Thymus (tissue), 11 donors: Measurements from ENCODE around the gene BDP1. TPM values are rescaled to one million over a fixed set of nuclear protein-coding genes. Genes with fewer than 3 reads are reported as not detected.
"Not testable (repeated sequence)": the region's sequence is repeated elsewhere in the genome, so short reads cannot be mapped to it uniquely, and the experiment has no call there.

ENCODE experiments used
- DNase-seq, 9 donors: peaks; one replicate each; pipeline ENCODE4 v3.0.0-alpha.2; 2013; ENCODE audit warnings: low spot score in 9 of 9, low read depth in 6 of 9, missing footprints in 1 of 9
- H3K27ac ChIP-seq, 2 donors: one replicate each; pipeline ENCODE4 v1.5.1; 2013; ENCODE audit warnings: control low read depth in 1 of 2, low read depth in 1 of 2, low read length in 1 of 2, mild to moderate bottlenecking in 1 of 2, moderate library complexity in 1 of 2
- H3K27me3 ChIP-seq, 2 donors: one replicate each; pipeline ENCODE4 v1.5.1; 2013; ENCODE audit warnings: low read length in 1 of 2; ENCODE audit not compliant: control insufficient read depth in 2 of 2, insufficient read depth in 1 of 2
- H3K36me3 ChIP-seq, 2 donors: one replicate each; pipeline ENCODE4 v1.5.1; 2013; ENCODE audit warnings: low read length in 1 of 2, mild to moderate bottlenecking in 1 of 2, moderate library complexity in 1 of 2; ENCODE audit not compliant: control insufficient read depth in 2 of 2, insufficient read depth in 2 of 2
- H3K4me1 ChIP-seq, 2 donors: one replicate each; pipeline ENCODE4 v1.5.1; 2013; ENCODE audit warnings: low read length in 2 of 2; ENCODE audit not compliant: control insufficient read depth in 2 of 2, insufficient read depth in 2 of 2
- H3K4me3 ChIP-seq, 2 donors: one replicate each; pipeline ENCODE4 v1.5.1; 2013; ENCODE audit warnings: low read length in 2 of 2, control low read depth in 1 of 2, mild to moderate bottlenecking in 1 of 2
- H3K9me3 ChIP-seq, 2 donors: one replicate each; pipeline ENCODE4 v1.5.1; 2013; ENCODE audit warnings: low read length in 1 of 2, mild to moderate bottlenecking in 1 of 2; ENCODE audit not compliant: control insufficient read depth in 2 of 2, insufficient read depth in 1 of 2
- WGBS: extraction: QIAGEN DNeasy Blood & Tissue Kit; methylation state at CpG from one replicate; pipeline ENCODE4 v1.1.7; 2013; 5-methylcytosine and 5-hydroxymethylcytosine counted together
- polyA plus RNA-seq: library from polyadenylated mRNA; stranded (reverse); fragments of 200-250 nt; gene quantifications from one replicate; pipeline ENCODE4 v1.2.3, GENCODE V29; 2013
- total RNA-seq: library from RNA; stranded (reverse); fragments of 120-200 nt; gene quantifications from one replicate; pipeline ENCODE4 v1.2.4, GENCODE V29; 2013
- donor health status: healthy.

BDP1 gene
- total and polyA plus RNA-seq, 2 donors = 17.1 to 22.7 TPM

DNA sequence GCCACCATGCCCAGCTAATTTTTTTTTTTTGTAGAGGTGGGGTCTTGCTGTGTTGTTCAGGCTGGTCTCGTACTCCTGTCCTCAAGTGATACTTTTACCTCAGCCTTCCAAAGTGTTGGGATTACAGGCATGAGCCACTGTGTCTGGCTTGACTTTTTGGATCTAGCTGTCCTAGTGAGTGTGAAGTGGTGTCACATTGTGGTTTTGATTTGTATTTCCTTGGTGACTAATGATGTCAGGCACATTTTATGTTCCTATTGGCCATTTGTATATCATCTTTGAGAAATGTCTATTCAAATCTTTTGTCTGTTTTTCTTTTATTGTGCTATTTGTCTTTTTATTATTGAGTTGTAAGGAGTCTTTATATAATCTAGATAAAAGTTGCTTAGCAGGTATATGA is 78.2 kb downstream of the BDP1 start:
- WGBS = 100% methylated on average over 1 of the region's 1 CpG
- peak in 5 of 9 donors; percentile 6 to 34 (median 13) for DNase-seq
- H3K27ac ChIP-seq = no peak overlapping the region
- peaks cover 8 to 16% of the 10 kb centered on the region in 2 donors for H3K36me3 ChIP-seq
- no peaks in the 10 kb centered on the region for H3K9me3 ChIP-seq
- H3K27me3 ChIP-seq = no peaks in the 10 kb centered on the region
- H3K4me1 ChIP-seq = no peaks in the 10 kb centered on the region
- no peak overlapping the region for H3K4me3 ChIP-seq

GRCh38 chr5:71537687-71538086 is 82.2 kb downstream of the BDP1 start:
- peaks cover 8 to 19% of the 10 kb centered on the region in 2 donors for H3K36me3 ChIP-seq
- no peak overlapping the region for H3K27ac ChIP-seq
- no peaks in the 10 kb centered on the region for H3K4me1 ChIP-seq
- no peaks in the 10 kb centered on the region for H3K27me3 ChIP-seq
- 93% methylated on average over 3 of the region's 3 CpGs for WGBS
- H3K9me3 ChIP-seq = no peaks in the 10 kb centered on the region
- no peak for DNase-seq
- H3K4me3 ChIP-seq = no peak overlapping the region

GRCh38 chr5:71550885-71551284 is 95.4 kb downstream of the BDP1 start:
- not testable (repeated sequence) for H3K9me3 ChIP-seq, H3K27me3 ChIP-seq, DNase-seq, H3K4me1 ChIP-seq, H3K4me3 ChIP-seq, H3K27ac ChIP-seq
- peaks cover 16 to 45% of the 10 kb centered on the region in 2 donors for H3K36me3 ChIP-seq
- WGBS = 99% methylated on average over 7 of the region's 7 CpGs

DNA sequence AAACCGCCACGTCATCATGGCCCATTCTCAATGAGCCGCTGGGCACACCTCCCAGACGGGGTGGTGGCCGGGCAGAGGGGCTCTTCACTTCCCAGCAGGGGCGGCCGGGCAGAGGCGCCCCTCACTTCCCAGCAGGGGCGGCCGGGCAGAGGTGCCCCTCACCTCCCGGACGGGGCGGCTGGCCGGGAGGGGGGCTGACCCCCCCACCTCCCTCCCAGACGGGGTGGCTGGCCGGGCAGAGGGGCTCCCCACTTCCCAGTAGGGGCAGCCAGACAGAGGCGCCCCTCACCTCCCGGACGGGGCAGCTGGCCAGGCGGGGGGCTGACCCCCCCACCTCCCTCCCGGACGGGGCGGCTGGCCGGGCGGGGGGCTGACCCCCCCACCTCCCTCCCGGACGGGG is 96.1 kb downstream of the BDP1 start:
- 98% methylated on average over 25 of the region's 27 CpGs for WGBS
- H3K4me1 ChIP-seq, H3K4me3 ChIP-seq, H3K27ac ChIP-seq, DNase-seq, H3K9me3 ChIP-seq, H3K27me3 ChIP-seq: not testable (repeated sequence)
- H3K36me3 ChIP-seq = peaks cover 16 to 38% of the 10 kb centered on the region in 2 donors

GRCh38 chr5:71552026-71552749 is 96.7 kb downstream of the BDP1 start:
- 96% methylated on average over 49 of the region's 53 CpGs for WGBS
- not testable (repeated sequence) for H3K27me3 ChIP-seq, H3K9me3 ChIP-seq, H3K4me1 ChIP-seq, DNase-seq, H3K4me3 ChIP-seq, H3K27ac ChIP-seq
- peaks cover 16 to 40% of the 10 kb centered on the region in 2 donors for H3K36me3 ChIP-seq

- Histone ChIP-seq H3K27me3 (no peaks in the 10 kb centered on the region), H3K4me1 (no peaks in the 10 kb centered on the region), H3K4me3 (no peak overlapping the region), H3K9me3 (no peaks in the 10 kb centered on the region), H3K36me3 (peaks cover 27 to 53% of the 10 kb centered on the region in 2 donors), H3K27ac (no peak overlapping the region)
- 98% methylated on average over 4 of the region's 4 CpGs for WGBS
- DNase-seq = no peak
Observed at GRCh38 chr5:71563161-71563560, 107.7 kb downstream of the BDP1 start.

DNA sequence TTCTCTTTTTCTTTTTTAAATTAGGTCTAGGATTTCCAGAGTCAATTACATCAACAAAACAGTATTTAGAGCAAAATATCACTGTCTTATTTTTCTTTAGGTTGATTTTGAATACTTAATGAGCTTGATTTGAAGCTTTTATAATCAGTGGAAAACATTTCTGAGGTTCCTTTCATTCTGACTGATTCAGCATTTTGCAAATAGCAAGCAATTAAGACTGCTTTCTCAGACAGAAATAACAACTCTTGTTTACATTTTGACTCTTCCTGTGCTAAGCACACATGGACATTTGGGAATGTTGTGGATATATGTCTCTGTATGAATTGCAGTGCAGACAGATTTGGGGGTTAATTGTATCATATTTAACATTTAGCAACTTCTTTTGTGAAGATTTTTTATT is 109.4 kb downstream of the BDP1 start:
- Histone ChIP-seq H3K27ac (no peak overlapping the region), H3K9me3 (no peaks in the 10 kb centered on the region), H3K4me1 (no peaks in the 10 kb centered on the region), H3K27me3 (no peaks in the 10 kb centered on the region), H3K36me3 (peaks cover 19 to 42% of the 10 kb centered on the region in 2 donors), H3K4me3 (no peak overlapping the region)
- DNase-seq = no peak

GRCh38 chr5:71569748-71570509 is 114.5 kb downstream of the BDP1 start:
- Histone ChIP-seq H3K4me1 (no peaks in the 10 kb centered on the region), H3K27ac (no peak overlapping the region), H3K36me3 (peaks cover 7 to 11% of the 10 kb centered on the region in 2 donors), H3K27me3 (no peaks in the 10 kb centered on the region), H3K4me3 (no peak overlapping the region), H3K9me3 (no peaks in the 10 kb centered on the region)
- 96% methylated on average over 5 of the region's 5 CpGs for WGBS
- no peak for DNase-seq

GRCh38 chr5:71571811-71572210 is 116.4 kb downstream of the BDP1 start:
- not testable (repeated sequence) for H3K27ac ChIP-seq, H3K27me3 ChIP-seq, H3K4me1 ChIP-seq, H3K4me3 ChIP-seq, H3K9me3 ChIP-seq, H3K36me3 ChIP-seq, DNase-seq
- WGBS = 98% methylated on average over 7 of the region's 7 CpGs
